Cardiac muscle cell (in vitro differentiated cells and primary cell): ENCODE data around the gene XPOT. TPM values are rescaled to one million over a fixed set of nuclear protein-coding genes. Genes with fewer than 3 reads are reported as not detected.

Source experiments
- DNase-seq, 2 donors: peaks; one replicate each; pipeline versions ENCODE4 v3.0.0 to v3.0.0-alpha.2; 2010 to 2017; ENCODE audit warnings: low read depth in 1 of 2, low spot score in 1 of 2
- H3K27ac ChIP-seq: fragments of 200-600 bp; sonication (generic); 2 replicates; pipeline ENCODE4 v1.5.1; 2016
- H3K27me3 ChIP-seq: fragments of 200-600 bp; sonication (generic); 2 replicates; pipeline ENCODE4 v1.6.0; 2016; ENCODE audit warnings: control low read depth
- H3K36me3 ChIP-seq: fragments of 200-600 bp; sonication (generic); 2 replicates; pipeline ENCODE4 v1.5.1; 2016; ENCODE audit warnings: control low read depth
- H3K4me1 ChIP-seq: fragments of 200-600 bp; sonication (generic); 2 replicates; pipeline ENCODE4 v1.8.1; 2017; ENCODE audit warnings: low read depth, mild to moderate bottlenecking, mixed run types
- H3K4me3 ChIP-seq: fragments of 200-600 bp; sonication (generic); 2 replicates; pipeline ENCODE4 v1.5.1; 2016; ENCODE audit warnings: mild to moderate bottlenecking
- H3K9me3 ChIP-seq: fragments of 200-600 bp; sonication (generic); 2 replicates; pipeline ENCODE4 v1.5.1; 2017; ENCODE audit warnings: low read depth, mild to moderate bottlenecking, control low read depth
- CTCF ChIP-seq: IDR thresholded peaks from 2 replicates; pipeline ENCODE4 v1.5.1; 2012; ENCODE audit warnings: low read depth, mild to moderate bottlenecking, low read length
- polyA plus RNA-seq: library from polyadenylated mRNA; unstranded; fragments of >200 nt; fragmentation: Nextera tagmentation; extraction: Ambion mirVana; gene quantifications from 2 replicates; pipeline ENCODE4 v1.2.1, GENCODE V29; 2016
- total RNA-seq: library from RNA; depleted of rRNA; stranded (reverse); fragments of >200 nt; gene quantifications from 2 replicates; pipeline ENCODE4 v1.2.3, GENCODE V29; 2016

XPOT gene
- total and polyA plus RNA-seq, 2 experiments from 2014 or later, result 27.6 to 33.9 TPM

GRCh38 chr12:64494998-64495729 is 91.0 kb downstream of the XPOT start:
- H3K9me3 ChIP-seq, result no peaks in the 10 kb centered on the region
- no peaks in the 10 kb centered on the region for H3K27me3 ChIP-seq
- no peak overlapping the region for H3K27ac ChIP-seq
- DNase-seq, result no peak
- TF ChIP-seq CTCF, result no peak
- H3K4me3 ChIP-seq, result no peak overlapping the region
- no peaks in the 10 kb centered on the region for H3K4me1 ChIP-seq
- peaks cover 50% of the 10 kb centered on the region for H3K36me3 ChIP-seq

GRCh38 chr12:64496839-64497400 is 92.7 kb downstream of the XPOT start:
- no peak for DNase-seq
- TF ChIP-seq CTCF, result no peak
- Histone ChIP-seq H3K9me3 (no peaks in the 10 kb centered on the region), H3K4me1 (no peaks in the 10 kb centered on the region), H3K27ac (no peak overlapping the region), H3K27me3 (no peaks in the 10 kb centered on the region), H3K36me3 (peaks cover 35% of the 10 kb centered on the region), H3K4me3 (no peak overlapping the region)

GRCh38 chr12:64497484-64497883 is 93.3 kb downstream of the XPOT start:
- TF ChIP-seq CTCF, result no peak
- Histone ChIP-seq H3K27ac (no peak overlapping the region), H3K4me1 (no peaks in the 10 kb centered on the region), H3K27me3 (no peaks in the 10 kb centered on the region), H3K36me3 (peaks cover 33% of the 10 kb centered on the region), H3K9me3 (no peaks in the 10 kb centered on the region), H3K4me3 (no peak overlapping the region)
- DNase-seq, result no peak

GRCh38 chr12:64497903-64498302 is 93.7 kb downstream of the XPOT start:
- H3K9me3 ChIP-seq, result no peaks in the 10 kb centered on the region
- no peak overlapping the region for H3K27ac ChIP-seq
- no peak for TF ChIP-seq CTCF
- no peak for DNase-seq
- peaks cover 33% of the 10 kb centered on the region for H3K36me3 ChIP-seq
- no peaks in the 10 kb centered on the region for H3K27me3 ChIP-seq
- no peaks in the 10 kb centered on the region for H3K4me1 ChIP-seq
- H3K4me3 ChIP-seq, result no peak overlapping the region

GRCh38 chr12:64500394-64500793 is 96.2 kb downstream of the XPOT start:
- no peak for DNase-seq
- TF ChIP-seq CTCF, result no peak
- Histone ChIP-seq H3K4me3 (no peak overlapping the region), H3K27ac (no peak overlapping the region), H3K27me3 (no peaks in the 10 kb centered on the region), H3K36me3 (peaks cover 33% of the 10 kb centered on the region), H3K9me3 (no peaks in the 10 kb centered on the region), H3K4me1 (no peaks in the 10 kb centered on the region)

Other genes with a start within 250 kb of the XPOT start
- 3.7 and 7.2 TPM in 2 replicates for gene KICS2, start 182.1 kb upstream of the XPOT start, total RNA-seq
- 0.81 and 3.5 TPM in 2 replicates for gene KICS2, start 182.1 kb upstream of the XPOT start, polyA plus RNA-seq
- not detected in 2 replicates for gene C12orf56, start 13.6 kb upstream of the XPOT start, total RNA-seq
- not detected in 2 replicates for gene C12orf56, start 13.6 kb upstream of the XPOT start, polyA plus RNA-seq
- gene TBK1, start 47.7 kb downstream of the XPOT start, total RNA-seq, result 9.0 and 9.7 TPM in 2 replicates
- gene TBK1, start 47.7 kb downstream of the XPOT start, polyA plus RNA-seq, result 15.0 and 15.8 TPM in 2 replicates
- gene RASSF3, start 206.1 kb downstream of the XPOT start, total RNA-seq, result 16.9 and 23.6 TPM in 2 replicates
- gene RASSF3, start 206.1 kb downstream of the XPOT start, polyA plus RNA-seq, result 3.5 and 4.8 TPM in 2 replicates